Measurements from ENCODE around the gene STRAP.

Gene STRAP

GRCh38 chr12:15893260-15893659, 11.1 kb downstream of the STRAP start:
- TF ChIP-seq CTCF (IDR thresholded peaks at IDR 0.05; ENCODE audit: borderline replicate concordance, control extremely low read depth, extremely low read depth, insufficient read depth, missing control alignments) = no peak
- in situ Hi-C loops (cut with MboI; ENCODE audit: low sequenced_read_pairs, unreplicated experiment) = no loop called here
- DNase-seq (ENCODE audit: low spot score) = no peak

- TF ChIP-seq CTCF (IDR thresholded peaks at IDR 0.05; ENCODE audit: borderline replicate concordance, control extremely low read depth, extremely low read depth, insufficient read depth, missing control alignments) = no peak
- no peak for DNase-seq (ENCODE audit: low spot score)
- in situ Hi-C loops (cut with MboI; ENCODE audit: low sequenced_read_pairs, unreplicated experiment) = no loop called here
These were observed 14.7 kb downstream of the STRAP start for GRCh38 chr12:15896867-15897266.

- no peak for DNase-seq (ENCODE audit: low spot score)
- in situ Hi-C loops (cut with MboI; ENCODE audit: low sequenced_read_pairs, unreplicated experiment) = no loop called here
- TF ChIP-seq CTCF (IDR thresholded peaks at IDR 0.05; ENCODE audit: borderline replicate concordance, control extremely low read depth, extremely low read depth, insufficient read depth, missing control alignments) = no peak
These were observed 15.2 kb downstream of the STRAP start for GRCh38 chr12:15897433-15897832.

GRCh38 chr12:15899282-15899870, 17.2 kb downstream of the STRAP start:
- peak; percentile 54 for TF ChIP-seq CTCF (IDR thresholded peaks at IDR 0.05; ENCODE audit: borderline replicate concordance, control extremely low read depth, extremely low read depth, insufficient read depth, missing control alignments)
- in situ Hi-C loops (cut with MboI; ENCODE audit: low sequenced_read_pairs, unreplicated experiment) = no loop called here
- no peak for DNase-seq (ENCODE audit: low spot score)

- DNase-seq (ENCODE audit: low spot score) = no peak
- in situ Hi-C loops (cut with MboI; ENCODE audit: low sequenced_read_pairs, unreplicated experiment) = no loop called here
- TF ChIP-seq CTCF (IDR thresholded peaks at IDR 0.05; ENCODE audit: borderline replicate concordance, control extremely low read depth, extremely low read depth, insufficient read depth, missing control alignments) = no peak
These were observed 22.3 kb downstream of the STRAP start for GRCh38 chr12:15904378-15904920.

- DNase-seq (ENCODE audit: low spot score) = no peak
- in situ Hi-C loops (cut with MboI; ENCODE audit: low sequenced_read_pairs, unreplicated experiment) = no loop called here
- TF ChIP-seq CTCF (IDR thresholded peaks at IDR 0.05; ENCODE audit: borderline replicate concordance, control extremely low read depth, extremely low read depth, insufficient read depth, missing control alignments) = no peak
These were observed 28.3 kb downstream of the STRAP start for GRCh38 chr12:15910468-15910863.
